Uterus (tissue), 4 donors: Measurements from ENCODE around the gene DEFB112. TPM values are rescaled to one million over a fixed set of nuclear protein-coding genes. Genes with fewer than 3 reads are reported as not detected.

ENCODE experiments used
- DNase-seq, 2 donors: peaks; one replicate each; pipeline ENCODE4 v3.0.0-alpha.2; 2019 to 2020
- H3K27ac ChIP-seq, 2 donors: fragments of 200-600 bp; sonication (generic); 1 replicate in 1 of 2; 2 replicates in 1 of 2; pipeline ENCODE4 v1.5.1; 2016 to 2018
- H3K27me3 ChIP-seq, 2 donors: fragments of 200-600 bp; sonication (generic); one replicate each; pipeline ENCODE4 v1.5.1; 2018 to 2019; ENCODE audit warnings: control low read depth in 1 of 2
- H3K36me3 ChIP-seq, 2 donors: fragments of 200-600 bp; sonication (generic); one replicate each; pipeline ENCODE4 v1.5.1; 2019; ENCODE audit warnings: control low read depth in 1 of 2
- H3K4me1 ChIP-seq, 2 donors: fragments of 200-600 bp; sonication (generic); one replicate each; pipeline ENCODE4 v1.5.1; 2018 to 2019; ENCODE audit warnings: control low read depth in 1 of 2
- H3K4me3 ChIP-seq, 2 donors: fragments of 200-600 bp; sonication (generic); 1 replicate in 1 of 2; 2 replicates in 1 of 2; pipeline ENCODE4 v1.5.1; 2018 to 2019; ENCODE audit warnings: mild to moderate bottlenecking in 1 of 2
- H3K9me3 ChIP-seq, 2 donors: fragments of 200-600 bp; sonication (generic); one replicate each; pipeline ENCODE4 v1.5.1; 2019; ENCODE audit warnings: control low read depth in 1 of 2
- POLR2A ChIP-seq, 2 donors: fragments of 450-650 bp; IDR thresholded peaks; one replicate each; pipeline ENCODE4 v1.6.1; 2016; ENCODE audit warnings: antibody characterized with exemption in 2 of 2, mild to moderate bottlenecking in 1 of 2, moderate library complexity in 1 of 2
- intact Hi-C: fragments of 100-400 bp; cut with DNase I; formaldehyde crosslinking; loops from one replicate; pipeline ENCODE4 v1.15.1; 2023; ENCODE audit warnings: low total_unique reads
- total RNA-seq, 4 donors: library from RNA; depleted of rRNA in 3 of 4; stranded (reverse); fragments of >200 nt in 3 of 4; gene quantifications; one replicate each; pipeline versions ENCODE4 v1.1.0 to v1.2.4, GENCODE V29; 2014 to 2023
- TF ChIP-seq, protein P1 (sequence below), 4 experiments: fragments of 200-600 bp in 2 of 4; fragments of 450-650 bp in 2 of 4; sonication (generic) in 2 of 4; IDR thresholded peaks; one replicate each; pipeline ENCODE4 v1.5.1; 2016 to 2019; ENCODE audit warnings: antibody characterized with exemption in 4 of 4, mild to moderate bottlenecking in 2 of 4, moderate library complexity in 1 of 4
- donor health status: DM: yes; HTN: yes; CAD: no.

DEFB112 gene
- total RNA-seq, 4 donors from 2014 or later, result not detected

GRCh38 chr6:50047026-50047425, 2.7 kb downstream of the DEFB112 start:
- Histone ChIP-seq H3K27ac (no peak overlapping the region), H3K4me1 (no peaks in the 10 kb centered on the region), H3K36me3 (no peaks in the 10 kb centered on the region), H3K4me3 (no peak overlapping the region), H3K9me3 (no peaks in the 10 kb centered on the region), H3K27me3 (no peaks in the 10 kb centered on the region)
- DNase-seq, result no peak
- intact Hi-C loops, result no loop called here
- TF ChIP-seq, protein P1, sequence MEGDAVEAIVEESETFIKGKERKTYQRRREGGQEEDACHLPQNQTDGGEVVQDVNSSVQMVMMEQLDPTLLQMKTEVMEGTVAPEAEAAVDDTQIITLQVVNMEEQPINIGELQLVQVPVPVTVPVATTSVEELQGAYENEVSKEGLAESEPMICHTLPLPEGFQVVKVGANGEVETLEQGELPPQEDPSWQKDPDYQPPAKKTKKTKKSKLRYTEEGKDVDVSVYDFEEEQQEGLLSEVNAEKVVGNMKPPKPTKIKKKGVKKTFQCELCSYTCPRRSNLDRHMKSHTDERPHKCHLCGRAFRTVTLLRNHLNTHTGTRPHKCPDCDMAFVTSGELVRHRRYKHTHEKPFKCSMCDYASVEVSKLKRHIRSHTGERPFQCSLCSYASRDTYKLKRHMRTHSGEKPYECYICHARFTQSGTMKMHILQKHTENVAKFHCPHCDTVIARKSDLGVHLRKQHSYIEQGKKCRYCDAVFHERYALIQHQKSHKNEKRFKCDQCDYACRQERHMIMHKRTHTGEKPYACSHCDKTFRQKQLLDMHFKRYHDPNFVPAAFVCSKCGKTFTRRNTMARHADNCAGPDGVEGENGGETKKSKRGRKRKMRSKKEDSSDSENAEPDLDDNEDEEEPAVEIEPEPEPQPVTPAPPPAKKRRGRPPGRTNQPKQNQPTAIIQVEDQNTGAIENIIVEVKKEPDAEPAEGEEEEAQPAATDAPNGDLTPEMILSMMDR (IDR thresholded peaks at IDR 0.05), result no peak
- no peak for TF ChIP-seq POLR2A (IDR thresholded peaks at IDR 0.05)

GRCh38 chr6:50030777-50031562, 18.8 kb downstream of the DEFB112 start:
- no peak for DNase-seq
- Histone ChIP-seq H3K4me1 (no peaks in the 10 kb centered on the region), H3K4me3 (no peak overlapping the region), H3K36me3 (no peaks in the 10 kb centered on the region), H3K27ac (no peak overlapping the region), H3K27me3 (no peaks in the 10 kb centered on the region), H3K9me3 (no peaks in the 10 kb centered on the region)
- TF ChIP-seq POLR2A (IDR thresholded peaks at IDR 0.05), result no peak
- TF ChIP-seq, protein P1 (IDR thresholded peaks at IDR 0.05), result no peak
- intact Hi-C loops, result no loop called here

DNA sequence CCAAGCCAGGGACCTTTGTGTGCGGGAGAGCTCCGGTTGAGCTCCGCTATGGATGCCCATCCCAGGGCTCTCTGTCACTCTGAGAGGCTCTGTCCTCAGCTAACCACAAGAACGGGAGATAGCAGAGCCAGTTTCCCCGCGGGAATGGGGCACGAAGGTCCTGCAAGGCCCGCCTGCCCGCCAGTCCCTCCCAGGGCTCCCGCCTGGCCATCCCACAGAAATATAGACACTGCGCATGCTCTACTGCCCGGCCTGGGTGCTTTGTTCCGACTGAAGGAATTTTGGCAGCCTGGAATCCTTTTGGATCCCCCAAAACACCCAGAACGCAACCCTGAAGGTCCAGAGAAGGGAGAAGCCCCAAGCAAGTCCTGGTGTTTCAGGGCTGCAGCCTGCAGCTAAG, 19.4 kb downstream of the DEFB112 start:
- Histone ChIP-seq H3K4me3 (no peak overlapping the region), H3K27me3 (no peaks in the 10 kb centered on the region), H3K9me3 (no peaks in the 10 kb centered on the region), H3K36me3 (no peaks in the 10 kb centered on the region), H3K4me1 (no peaks in the 10 kb centered on the region), H3K27ac (no peak overlapping the region)
- DNase-seq, result no peak
- TF ChIP-seq POLR2A (IDR thresholded peaks at IDR 0.05), result no peak
- TF ChIP-seq, protein P1 (IDR thresholded peaks at IDR 0.05), result no peak
- intact Hi-C loops, result no loop called here

DNA sequence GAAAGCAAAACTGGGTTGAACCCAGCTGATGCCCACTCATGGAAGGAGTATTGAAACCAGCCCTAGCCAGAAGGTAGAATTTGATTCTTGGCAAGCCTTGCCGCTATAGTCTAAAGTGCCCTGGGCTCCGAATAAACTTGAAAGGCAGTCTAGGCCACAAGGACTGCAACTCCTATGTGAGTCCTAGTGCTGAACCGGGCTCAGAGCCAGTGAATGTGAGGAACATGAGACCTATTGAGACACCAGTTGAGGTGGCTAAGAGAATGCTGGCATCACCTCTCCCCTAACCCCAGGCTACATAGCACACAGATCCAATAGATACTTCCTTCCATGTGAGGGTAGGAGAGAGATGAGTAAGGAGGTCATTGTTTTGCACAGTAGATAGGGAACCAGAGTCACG, 24.5 kb downstream of the DEFB112 start:
- DNase-seq, result no peak
- H3K27ac ChIP-seq, result no peak overlapping the region
- no peak overlapping the region for H3K4me3 ChIP-seq
- no peaks in the 10 kb centered on the region for H3K36me3 ChIP-seq
- H3K27me3 ChIP-seq, result peaks cover 0 to 3% of the 10 kb centered on the region in 2 donors
- H3K4me1 ChIP-seq, result no peaks in the 10 kb centered on the region
- intact Hi-C loops, result no loop called here
- TF ChIP-seq, protein P1 (IDR thresholded peaks at IDR 0.05), result no peak
- no peak for TF ChIP-seq POLR2A (IDR thresholded peaks at IDR 0.05)
- H3K9me3 ChIP-seq, result no peaks in the 10 kb centered on the region

DNA sequence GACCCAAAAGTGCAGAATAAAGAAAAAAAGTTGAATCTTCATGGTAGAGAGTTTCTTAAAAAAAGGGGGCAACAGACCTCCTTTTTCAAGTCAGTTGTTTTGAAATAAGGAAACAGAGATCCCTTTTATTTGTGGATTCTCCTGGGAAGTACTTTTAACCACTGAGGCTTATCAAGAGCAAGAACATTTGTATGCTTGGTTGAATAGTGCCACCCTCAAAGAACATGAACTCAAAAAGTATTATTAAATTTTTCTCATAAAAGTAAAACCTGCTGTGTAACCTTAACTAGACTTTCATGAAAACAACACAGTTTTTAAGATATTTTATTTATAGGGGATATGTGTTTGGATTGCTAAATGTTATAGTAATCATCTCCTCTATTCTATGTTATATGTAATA, 27.8 kb downstream of the DEFB112 start, which contains the start of gene DEFB110:
Gene DEFB110, minus strand, starts transcription at position 101 of the 400 bp plus-strand sequence. Its CDS starts 59 bp downstream, at position 42.
- no peak within 1 kb of the TSS for H3K4me3 ChIP-seq
- no peak within 1 kb of the TSS for H3K27ac ChIP-seq

More for the DNA sequence above, 27.8 kb downstream of the DEFB112 start, which contains the start of gene DEFB110:
- Histone ChIP-seq H3K36me3 (no peaks in the 10 kb centered on the region), H3K4me1 (no peaks in the 10 kb centered on the region), H3K27me3 (peaks cover 0 to 3% of the 10 kb centered on the region in 2 donors), H3K9me3 (no peaks in the 10 kb centered on the region)
- TF ChIP-seq, protein P1 (IDR thresholded peaks at IDR 0.05), result no peak
- TF ChIP-seq POLR2A (IDR thresholded peaks at IDR 0.05), result no peak
- no peak for DNase-seq
- intact Hi-C loops, result no loop called here
